ENCODE data around the gene CLDN34. TPM values are rescaled to one million over a fixed set of nuclear protein-coding genes. Genes with fewer than 3 reads are reported as not detected.

CLDN34 gene
- total RNA-seq, 4 donors from 2014 or later: not detected

GRCh38 chrX:9997041-9997440, 29.9 kb downstream of the CLDN34 start:
- Histone ChIP-seq H3K9me3 (no peaks in the 10 kb centered on the region), H3K27ac (no peak overlapping the region), H3K27me3 (no peaks in the 10 kb centered on the region), H3K36me3 (no peaks in the 10 kb centered on the region), H3K4me1 (peaks cover 0 to 14% (median 0%) of the 10 kb centered on the region in 3 donors), H3K4me3 (no peak overlapping the region)
- WGBS, 2 donors (ENCODE audit: low coverage in 1 of 2): 100% methylated on average over 1 of the region's 9 CpGs; no CpG with 5 or more reads in 1 of the 2 donors
- TF ChIP-seq POLR2AphosphoS5 (IDR thresholded peaks at IDR 0.05) (no peak), POLR2A (IDR thresholded peaks at IDR 0.05) (no peak), CTCF (IDR thresholded peaks at IDR 0.05) (no peak), EP300 (IDR thresholded peaks at IDR 0.05) (no peak)
- no peak for ATAC-seq

DNA sequence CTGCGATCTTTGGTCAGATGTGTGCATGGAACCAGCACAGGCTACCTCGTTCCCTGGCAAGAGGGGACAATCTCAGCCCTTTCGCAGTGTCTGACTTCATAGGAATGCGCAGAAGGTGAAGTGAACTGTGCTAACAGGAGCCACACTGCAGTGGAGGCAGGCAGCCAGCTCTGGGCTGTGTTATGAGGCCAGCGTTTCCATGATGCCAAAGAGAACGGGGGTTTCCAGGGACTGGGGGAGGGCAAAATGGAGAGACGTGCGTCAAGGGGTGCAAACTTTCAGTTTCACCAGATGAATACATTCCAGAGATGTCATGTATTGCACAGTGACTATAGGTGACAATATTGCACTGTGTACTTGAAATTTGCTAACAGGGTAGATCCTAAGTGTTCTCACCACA, 30.4 kb downstream of the CLDN34 start:
- Histone ChIP-seq H3K4me3 (no peak overlapping the region), H3K4me1 (peaks cover 0 to 14% (median 0%) of the 10 kb centered on the region in 3 donors), H3K27me3 (no peaks in the 10 kb centered on the region), H3K36me3 (no peaks in the 10 kb centered on the region), H3K27ac (no peak overlapping the region), H3K9me3 (no peaks in the 10 kb centered on the region)
- WGBS, 2 donors (ENCODE audit: low coverage in 1 of 2): no CpG with 5 or more reads among the region's 8 CpGs
- no peak for ATAC-seq
- TF ChIP-seq EP300 (IDR thresholded peaks at IDR 0.05): no peak
- no peak for TF ChIP-seq POLR2AphosphoS5 (IDR thresholded peaks at IDR 0.05)
- TF ChIP-seq CTCF (IDR thresholded peaks at IDR 0.05): no peak
- no peak for TF ChIP-seq POLR2A (IDR thresholded peaks at IDR 0.05)

- Histone ChIP-seq H3K4me3 (no peak overlapping the region), H3K9me3 (no peaks in the 10 kb centered on the region), H3K27me3 (no peaks in the 10 kb centered on the region), H3K36me3 (no peaks in the 10 kb centered on the region), H3K27ac (no peak overlapping the region), H3K4me1 (peaks cover 0 to 9% (median 0%) of the 10 kb centered on the region in 3 donors)
- 39 to 69% methylated on average over 3 of the region's 3 CpGs for WGBS, 2 donors (ENCODE audit: low coverage in 1 of 2)
- no peak for TF ChIP-seq EP300 (IDR thresholded peaks at IDR 0.05)
- TF ChIP-seq POLR2A (IDR thresholded peaks at IDR 0.05): no peak
- no peak for TF ChIP-seq POLR2AphosphoS5 (IDR thresholded peaks at IDR 0.05)
- TF ChIP-seq CTCF (IDR thresholded peaks at IDR 0.05): no peak
- no peak for ATAC-seq
These were observed 34.3 kb downstream of the CLDN34 start for GRCh38 chrX:10001496-10001895.

- Histone ChIP-seq H3K36me3 (no peaks in the 10 kb centered on the region), H3K4me1 (peaks cover 0 to 7% (median 0%) of the 10 kb centered on the region in 3 donors), H3K9me3 (no peaks in the 10 kb centered on the region), H3K4me3 (no peak overlapping the region), H3K27me3 (no peaks in the 10 kb centered on the region), H3K27ac (no peak overlapping the region)
- 89 to 93% methylated on average over 6 to 8 of the region's 8 CpGs for WGBS, 2 donors (ENCODE audit: low coverage in 1 of 2)
- no peak for TF ChIP-seq POLR2A (IDR thresholded peaks at IDR 0.05)
- no peak for TF ChIP-seq POLR2AphosphoS5 (IDR thresholded peaks at IDR 0.05)
- TF ChIP-seq EP300 (IDR thresholded peaks at IDR 0.05): no peak
- TF ChIP-seq CTCF (IDR thresholded peaks at IDR 0.05): no peak
- ATAC-seq: no peak
These were observed 37.8 kb downstream of the CLDN34 start for GRCh38 chrX:10004832-10005475.

DNA sequence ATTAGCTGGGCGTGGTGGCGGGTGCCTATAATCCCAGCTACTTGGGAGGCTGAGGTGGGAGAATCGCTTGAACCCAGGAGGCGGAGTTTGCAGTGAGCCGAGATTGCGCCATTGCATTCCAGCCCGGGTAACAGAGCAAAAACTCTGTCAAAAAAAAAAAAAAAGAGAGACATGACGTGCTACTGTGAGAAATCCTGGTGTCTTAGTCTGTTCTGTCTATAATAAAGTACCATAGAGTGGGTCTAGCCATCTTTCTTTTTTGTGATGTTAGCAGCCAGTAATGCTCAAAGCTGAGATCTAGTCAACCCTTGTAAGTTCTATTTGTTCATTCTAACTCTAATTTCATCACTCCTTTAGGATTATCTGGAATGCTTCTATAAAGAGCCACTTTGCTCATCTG, 38.9 kb downstream of the CLDN34 start:
- H3K27ac ChIP-seq: no peak overlapping the region
- ATAC-seq: no peak
- 75 to 100% methylated on average over 1 of the region's 8 CpGs for WGBS, 2 donors (ENCODE audit: low coverage in 1 of 2)

More for the DNA sequence above, 38.9 kb downstream of the CLDN34 start:
- H3K4me3 ChIP-seq: no peak overlapping the region
- H3K9me3 ChIP-seq: no peaks in the 10 kb centered on the region
- no peaks in the 10 kb centered on the region for H3K36me3 ChIP-seq
- no peaks in the 10 kb centered on the region for H3K27me3 ChIP-seq
- H3K4me1 ChIP-seq: peaks cover 0 to 16% (median 5%) of the 10 kb centered on the region in 3 donors
- no peak for TF ChIP-seq POLR2A (IDR thresholded peaks at IDR 0.05)
- TF ChIP-seq POLR2AphosphoS5 (IDR thresholded peaks at IDR 0.05): no peak
- no peak for TF ChIP-seq EP300 (IDR thresholded peaks at IDR 0.05)
- no peak for TF ChIP-seq CTCF (IDR thresholded peaks at IDR 0.05)

All from gastroesophageal sphincter (tissue), 4 donors.